Endothelial cell of umbilical vein (primary cell): ENCODE data around the gene CYP3A4. TPM values are rescaled to one million over a fixed set of nuclear protein-coding genes. Genes with fewer than 3 reads are reported as not detected.

ENCODE experiments used
- BruUV-seq: library from RNA; stranded (reverse); fragments of 400-500 nt; replicated peaks from 2 replicates; lab custom pipeline; 2021; lab: Mats Ljungman, UMichigan
- CTCF ChIA-PET: fragments of 300-600, 350-600 bp; sonication (Branson Sonifier 250); formaldehyde crosslinking; loops from one replicate; lab custom pipeline; 2021; ENCODE audit warnings: antibody characterized with exemption, inconsistent platforms; lab: Charles Lee
- POLR2A ChIA-PET: fragments of 300-600, 350-600 bp; sonication (Branson Sonifier 250); formaldehyde crosslinking; loops from one replicate; lab custom pipeline; 2021; ENCODE audit warnings: antibody characterized with exemption, inconsistent platforms; lab: Charles Lee
- DNase-seq: peaks from one replicate; pipeline ENCODE4 v3.0.0-alpha.2; 2011; ENCODE audit warnings: low read depth, low spot score
- FAIRE-seq: peaks from 2 replicates; lab custom pipeline; 2011; peaks lifted over from hg19 to GRCh38; lab: Jason Lieb, UNC
- H2AFZ ChIP-seq: 2 replicates; pipeline ENCODE4 v1.6.0; 2012; ENCODE audit warnings: low read depth, low read length, control low read depth, inconsistent platforms
- H3K27ac ChIP-seq: 2 replicates; pipeline ENCODE4 v1.5.1; 2011; ENCODE audit warnings: low read depth, mild to moderate bottlenecking, control low read depth, low read length, moderate library complexity; ENCODE audit not compliant: insufficient read depth
- H3K27me3 ChIP-seq, 2 experiments: 2 replicates each; pipeline versions ENCODE4 v1.6.0 to v1.6.1; 2011; ENCODE audit warnings: low read length in 2 of 2, mixed read lengths in 1 of 2; ENCODE audit not compliant: control insufficient read depth in 2 of 2, insufficient read depth in 2 of 2
- H3K36me3 ChIP-seq, 2 experiments: 2 replicates in 1 of 2; 3 replicates in 1 of 2; pipeline ENCODE4 v1.5.1; 2011; ENCODE audit warnings: low read length in 2 of 2, mild to moderate bottlenecking in 1 of 2, moderate library complexity in 1 of 2; ENCODE audit not compliant: control insufficient read depth in 2 of 2, insufficient read depth in 2 of 2; ENCODE audit errors: extremely low read depth in 1 of 2
- H3K4me1 ChIP-seq: 3 replicates; pipeline ENCODE4 v1.5.1; 2011; ENCODE audit warnings: mild to moderate bottlenecking, low read length; ENCODE audit not compliant: control insufficient read depth, insufficient read depth; ENCODE audit errors: extremely low read depth
- H3K4me2 ChIP-seq: 2 replicates; pipeline ENCODE4 v1.6.1; 2011; ENCODE audit warnings: low read length, control low read depth, mixed read lengths; ENCODE audit not compliant: insufficient read depth
- H3K4me3 ChIP-seq, 3 experiments: fragments of 200-600 bp in 1 of 3; sonication (generic), shearing (Covaris generic) in 1 of 3; replicated peaks in 1 of 3; 2 replicates each; pipeline ENCODE4 v1.5.1; 2011 to 2016; ENCODE audit warnings: control low read depth in 3 of 3, low read length in 3 of 3, mild to moderate bottlenecking in 2 of 3, inconsistent platforms in 1 of 3, low read depth in 1 of 3, moderate library complexity in 1 of 3; ENCODE audit not compliant: insufficient read depth in 1 of 3
- H3K79me2 ChIP-seq: 2 replicates; pipeline ENCODE4 v1.6.0; 2012; ENCODE audit warnings: low read length, inconsistent platforms; ENCODE audit not compliant: control insufficient read depth, insufficient read depth
- H3K9ac ChIP-seq: replicated peaks from 2 replicates; pipeline ENCODE3; 2011; ENCODE audit warnings: low read length, control low read depth; ENCODE audit not compliant: insufficient read depth; ENCODE audit errors: extremely low read depth
- H3K9me1 ChIP-seq: replicated peaks from 3 replicates; pipeline ENCODE4 v1.6.0; 2011; ENCODE audit warnings: mild to moderate bottlenecking, low read length; ENCODE audit not compliant: control insufficient read depth, insufficient read depth; ENCODE audit errors: extremely low read depth
- H3K9me3 ChIP-seq: replicated peaks from 2 replicates; pipeline ENCODE4 v1.5.1; 2012; ENCODE audit warnings: low read length, inconsistent platforms; ENCODE audit not compliant: control insufficient read depth, insufficient read depth
- H4K20me1 ChIP-seq: replicated peaks from 2 replicates; pipeline ENCODE3; 2011; ENCODE audit warnings: mild to moderate bottlenecking, low read length; ENCODE audit not compliant: control insufficient read depth, insufficient read depth; ENCODE audit errors: extremely low read depth
- CTCF ChIP-seq, 2 donors: IDR thresholded peaks; 1 replicate in 1 of 2; 2 replicates in 1 of 2; pipeline ENCODE4 v1.5.1; 2011; ENCODE audit warnings: low read length in 2 of 2, mild to moderate bottlenecking in 2 of 2, moderate library complexity in 2 of 2, control low read depth in 1 of 2, inconsistent platforms in 1 of 2, low read depth in 1 of 2; ENCODE audit not compliant: insufficient read depth in 1 of 2; ENCODE audit errors: extremely low read depth in 1 of 2
- EZH2 ChIP-seq: IDR thresholded peaks from 2 replicates; pipeline ENCODE4 v1.6.1; 2012; ENCODE audit warnings: borderline replicate concordance, low read depth, mild to moderate bottlenecking, moderate library complexity, low read length, inconsistent platforms; ENCODE audit not compliant: severe bottlenecking
- FOS ChIP-seq: IDR thresholded peaks from 2 replicates; pipeline ENCODE4 v1.6.1; 2011; ENCODE audit warnings: mild to moderate bottlenecking, low read length, moderate library complexity, borderline replicate concordance; ENCODE audit not compliant: insufficient read depth
- GATA2 ChIP-seq: IDR thresholded peaks from 2 replicates; pipeline ENCODE4 v1.7.0; 2011; ENCODE audit warnings: low read depth, mild to moderate bottlenecking, moderate library complexity, mixed read lengths, low read length; ENCODE audit not compliant: insufficient read length, insufficient read depth
- JUN ChIP-seq: IDR thresholded peaks from 2 replicates; pipeline ENCODE4 v1.6.1; 2011; ENCODE audit warnings: borderline replicate concordance, low read depth; ENCODE audit not compliant: insufficient read length, insufficient read depth
- MAX ChIP-seq: IDR thresholded peaks from 2 replicates; pipeline ENCODE4 v1.6.1; 2011; ENCODE audit not compliant: insufficient read depth, insufficient read length
- MYC ChIP-seq: IDR thresholded peaks from one replicate; pipeline ENCODE4 v1.6.1; 2011; ENCODE audit warnings: mild to moderate bottlenecking, low read depth, low read length
- POLR2A ChIP-seq: IDR thresholded peaks from 2 replicates; pipeline ENCODE4 v1.6.1; 2012; ENCODE audit warnings: low read depth, mild to moderate bottlenecking, control low read depth, low read length
- POLR2AphosphoS5 ChIP-seq: IDR thresholded peaks from 2 replicates; pipeline ENCODE4 v1.6.1; 2012; ENCODE audit warnings: low read depth, mild to moderate bottlenecking, control low read depth, low read length, moderate library complexity; ENCODE audit not compliant: insufficient read depth
- dilution Hi-C: fragments of 300-500 bp; cut with MboI; formaldehyde crosslinking; loops from one replicate; pipeline ENCODE4 v1.15.0; 2019; ENCODE audit warnings: low sequenced_read_pairs; ENCODE audit not compliant: extremely low pct_ligation_motif_present
- intact Hi-C: fragments of 100-400 bp; cut with micrococcal nuclease; formaldehyde crosslinking; loops from one replicate; pipeline ENCODE4 v1.10.0; 2022
- polyA plus RNA-seq, 4 experiments: library from polyadenylated mRNA; depleted of rRNA in 3 of 4; stranded (reverse) in 3 of 4; unstranded in 1 of 4; fragments of >200 nt; gene quantifications; 2 replicates each; pipeline versions ENCODE4 v1.2.1 to v1.2.3, GENCODE V29; 2011 to 2012; ENCODE audit warnings: missing spikeins in 1 of 4
- total RNA-seq: library from RNA; stranded (reverse); gene quantifications from 2 replicates; pipeline ENCODE4 v1.2.3, GENCODE V29; 2021

Gene CYP3A4
- total and polyA plus RNA-seq, 2 donors (not counting 3 experiments of a cell fraction or from before 2014, with no cell fraction given): not detected

- Histone ChIP-seq H3K9ac (no peak overlapping the region), H3K9me1 (no peaks in the 10 kb centered on the region), H3K4me1 (no peaks in the 10 kb centered on the region), H3K36me3 (no peaks in the 10 kb centered on the region), H3K4me3 (no peak overlapping the region), H3K4me2 (no peak overlapping the region), H3K27ac (no peak overlapping the region), H3K27me3 (peaks cover 0 to 2% of the 10 kb centered on the region in 2 experiments), H2AFZ (no peak overlapping the region), H3K9me3 (no peaks in the 10 kb centered on the region), H4K20me1 (no peaks in the 10 kb centered on the region), H3K79me2 (no peaks in the 10 kb centered on the region)
- CTCF ChIA-PET: no interaction called here
- intact Hi-C loops: no loop called here
- dilution Hi-C loops: no loop called here
- FAIRE-seq (no peak), DNase-seq (no peak)
- BruUV-seq: no TSS peak
- POLR2A ChIA-PET: interaction anchor here (0.6 kb wide), 1 partner anchor 260 kb away, joined by 3 read pairs; no protein-coding TSS in a partner anchor
- TF ChIP-seq EZH2 (no peak), JUN (no peak), POLR2AphosphoS5 (no peak), MYC (no peak), GATA2 (no peak), MAX (no peak), CTCF (IDR thresholded peaks at IDR 0.05; ENCODE audit: extremely low read depth in 1 of 2, insufficient read depth in 1 of 2, low read depth in 1 of 2, low read length in 2 of 2) (no peak), FOS (no peak), POLR2A (no peak)
Measured at GRCh38 chr7:99740573-99741440, 43.2 kb downstream of the CYP3A4 start.
